GM12801 (cell line): ENCODE measurements around the gene ZNF280B.

Source experiments
- CTCF ChIP-seq: IDR thresholded peaks from one replicate; pipeline ENCODE4 v1.5.1; 2011; ENCODE audit warnings: control low read depth; ENCODE audit not compliant: insufficient read length; ENCODE audit errors: extremely low read depth

The ZNF280B gene

DNA sequence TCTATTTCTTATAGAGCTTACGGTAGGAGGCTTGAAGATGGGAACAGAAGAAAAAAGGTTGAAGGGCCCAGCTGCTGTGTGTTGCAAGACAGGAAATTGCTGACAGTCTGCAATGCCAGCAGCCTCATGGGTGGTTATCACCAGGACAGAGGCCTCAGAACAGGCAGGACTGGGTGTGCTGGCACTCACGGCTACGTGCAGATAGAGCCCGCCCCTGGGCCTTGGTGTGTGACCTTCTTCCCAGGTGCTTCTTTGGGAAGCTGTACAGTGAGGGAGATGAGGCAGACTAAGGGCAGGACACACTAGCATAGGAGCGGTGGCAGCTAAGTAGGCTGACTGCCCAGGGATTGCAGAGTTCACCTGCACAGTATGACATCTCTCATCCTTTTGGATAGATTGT, 37.9 kb upstream of the ZNF280B start:
- TF ChIP-seq CTCF: no peak

- no peak for TF ChIP-seq CTCF
These were observed 36.5 kb upstream of the ZNF280B start for GRCh38 chr22:22545084-22545483.

GRCh38 chr22:22538226-22538989, 29.9 kb upstream of the ZNF280B start:
- no peak for TF ChIP-seq CTCF

DNA sequence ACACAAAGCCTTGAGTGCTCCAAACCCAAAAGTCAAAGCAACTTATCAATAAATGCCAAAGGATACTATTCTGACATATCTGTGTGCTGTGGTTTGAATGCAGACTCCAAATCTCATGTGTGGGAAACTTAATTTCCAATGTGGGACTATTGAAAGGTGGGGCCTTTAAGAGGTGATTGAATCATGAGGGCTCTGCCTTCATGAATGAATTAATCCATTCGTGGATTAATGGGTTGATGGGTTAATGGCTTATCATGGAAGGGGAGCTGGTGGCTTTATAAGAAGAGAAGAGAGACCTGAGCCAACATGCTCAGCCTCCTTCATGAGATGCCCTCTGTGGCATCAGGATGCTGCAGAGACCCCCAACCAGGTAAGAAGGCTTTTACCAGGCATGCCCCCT, 28.4 kb upstream of the ZNF280B start:
- no peak for TF ChIP-seq CTCF

- TF ChIP-seq CTCF: no peak
These were observed 28.0 kb upstream of the ZNF280B start for GRCh38 chr22:22536515-22536914.

DNA sequence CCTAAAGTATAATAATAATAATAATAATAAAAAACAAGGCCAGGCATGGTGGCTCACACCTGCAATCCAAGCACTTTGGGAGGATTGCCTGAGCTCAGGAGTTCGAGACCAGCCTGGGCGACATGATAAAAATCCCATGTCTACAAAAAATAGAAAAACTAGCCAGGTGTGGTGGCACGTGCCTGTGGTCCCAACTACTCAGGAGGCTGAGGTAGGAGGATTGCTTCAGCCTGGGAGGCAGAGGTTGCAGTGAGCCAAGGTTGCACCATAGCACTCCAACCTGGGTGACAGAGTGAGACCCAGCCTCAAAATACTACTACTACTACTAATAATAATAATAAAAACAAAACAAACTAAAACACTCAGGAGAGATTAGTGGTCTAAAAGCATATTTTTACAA, 27.1 kb upstream of the ZNF280B start:
- no peak for TF ChIP-seq CTCF

DNA sequence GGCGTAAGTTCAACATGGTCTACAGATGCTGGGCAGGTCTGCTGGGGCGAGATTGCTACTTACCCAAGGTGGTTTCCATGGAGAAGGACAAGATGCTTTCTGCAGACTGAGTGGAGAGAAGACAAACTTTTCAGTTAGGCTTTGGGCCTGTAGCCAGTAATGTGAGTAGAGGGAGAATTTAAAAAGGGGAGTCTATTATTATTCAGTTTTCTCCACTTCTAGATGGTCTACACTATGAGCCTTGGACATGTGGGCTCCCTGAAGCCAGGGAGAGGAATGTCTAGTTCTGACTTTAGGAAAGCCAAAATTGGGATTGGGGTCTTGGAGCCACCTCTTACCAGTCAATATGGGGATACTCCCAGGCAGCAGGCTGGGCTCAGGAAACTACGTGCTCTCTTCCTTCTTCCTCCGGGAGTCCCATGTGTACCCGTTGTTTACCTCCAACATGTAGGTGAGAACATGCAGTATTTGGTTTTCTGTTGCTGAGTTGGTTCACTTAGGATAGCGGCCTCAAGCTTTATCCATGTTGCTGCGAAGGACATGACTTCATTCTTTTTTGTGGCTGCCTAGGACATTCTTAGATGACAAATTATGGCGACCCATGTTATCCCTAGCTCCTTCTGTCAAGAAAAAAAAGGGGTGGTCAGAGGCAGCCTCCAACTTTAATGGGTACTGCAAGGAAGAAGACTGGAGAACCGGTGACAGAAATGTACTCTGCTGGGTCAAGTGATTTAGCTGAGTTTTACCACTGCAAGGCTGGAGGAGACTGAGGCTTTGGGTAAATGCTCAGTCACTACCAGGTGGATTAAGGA, 26.3 kb upstream of the ZNF280B start:
- no peak for TF ChIP-seq CTCF
